ENCODE results near the gene C5orf15.

C5orf15 gene

GRCh38 chr5:134000091-134000511, 31.7 kb upstream of the C5orf15 start:
- no peak for TF ChIP-seq POLR2A (IDR thresholded peaks at IDR 0.05; ENCODE audit: low read length)
- TF ChIP-seq GATA1 (IDR thresholded peaks at IDR 0.05; ENCODE audit: low read depth, low read length): no peak
- no peak for DNase-seq

- no peak for DNase-seq
- TF ChIP-seq POLR2A (IDR thresholded peaks at IDR 0.05; ENCODE audit: low read length) (no peak), GATA1 (IDR thresholded peaks at IDR 0.05; ENCODE audit: low read depth, low read length) (no peak)
Observed at GRCh38 chr5:133998807-133999206, 30.4 kb upstream of the C5orf15 start.

GRCh38 chr5:133998042-133998441, 29.6 kb upstream of the C5orf15 start:
- TF ChIP-seq POLR2A (IDR thresholded peaks at IDR 0.05; ENCODE audit: low read length) (no peak), GATA1 (IDR thresholded peaks at IDR 0.05; ENCODE audit: low read depth, low read length) (no peak)
- DNase-seq: no peak

GRCh38 chr5:133996683-133997252, 28.3 kb upstream of the C5orf15 start:
- DNase-seq: peak; percentile 19 to 24
- TF ChIP-seq GATA1 (IDR thresholded peaks at IDR 0.05; ENCODE audit: low read depth, low read length) (no peak), POLR2A (IDR thresholded peaks at IDR 0.05; ENCODE audit: low read length) (no peak)

GRCh38 chr5:133995883-133996563, 27.6 kb upstream of the C5orf15 start:
- no peak for TF ChIP-seq POLR2A (IDR thresholded peaks at IDR 0.05; ENCODE audit: low read length)
- no peak for TF ChIP-seq GATA1 (IDR thresholded peaks at IDR 0.05; ENCODE audit: low read depth, low read length)
- DNase-seq: peak in 1 of 2 experiments; percentile 9

GRCh38 chr5:133995341-133995740, 26.9 kb upstream of the C5orf15 start:
- TF ChIP-seq GATA1 (IDR thresholded peaks at IDR 0.05; ENCODE audit: low read depth, low read length) (no peak), POLR2A (IDR thresholded peaks at IDR 0.05; ENCODE audit: low read length) (no peak)
- DNase-seq: no peak

- TF ChIP-seq POLR2A (IDR thresholded peaks at IDR 0.05; ENCODE audit: low read length): no peak
- no peak for DNase-seq
Observed at GRCh38 chr5:133994990-133995333, 26.5 kb upstream of the C5orf15 start.

- DNase-seq: no peak
- no peak for TF ChIP-seq POLR2A (IDR thresholded peaks at IDR 0.05; ENCODE audit: low read length)
- no peak for TF ChIP-seq GATA1 (IDR thresholded peaks at IDR 0.05; ENCODE audit: low read depth, low read length)
Observed at GRCh38 chr5:133994297-133994989, 26.0 kb upstream of the C5orf15 start.

GRCh38 chr5:133993185-133993936, 24.9 kb upstream of the C5orf15 start:
- no peak for TF ChIP-seq POLR2A (IDR thresholded peaks at IDR 0.05; ENCODE audit: low read length)
- no peak for TF ChIP-seq GATA1 (IDR thresholded peaks at IDR 0.05; ENCODE audit: low read depth, low read length)
- DNase-seq: no peak

- no peak for DNase-seq
- TF ChIP-seq POLR2A (IDR thresholded peaks at IDR 0.05; ENCODE audit: low read length): no peak
- TF ChIP-seq GATA1 (IDR thresholded peaks at IDR 0.05; ENCODE audit: low read depth, low read length): no peak
Observed at GRCh38 chr5:133992429-133993155, 24.2 kb upstream of the C5orf15 start.

- TF ChIP-seq POLR2A (IDR thresholded peaks at IDR 0.05; ENCODE audit: low read length): no peak
- no peak for TF ChIP-seq GATA1 (IDR thresholded peaks at IDR 0.05; ENCODE audit: low read depth, low read length)
- no peak for DNase-seq
Observed at GRCh38 chr5:133991171-133991910, 22.9 kb upstream of the C5orf15 start.

GRCh38 chr5:133990396-133990795, 22.0 kb upstream of the C5orf15 start:
- DNase-seq: no peak
- TF ChIP-seq POLR2A (IDR thresholded peaks at IDR 0.05; ENCODE audit: low read length) (no peak), GATA1 (IDR thresholded peaks at IDR 0.05; ENCODE audit: low read depth, low read length) (no peak)
